ENCODE measurements around the gene FUBP1. TPM values are rescaled to one million over a fixed set of nuclear protein-coding genes. Genes with fewer than 3 reads are reported as not detected.
A peak's percentile ranks its signal among the peaks of the same experiment; 100 is the strongest.

FUBP1 gene
- polyA plus RNA-seq, 1 of the 3 experiments (the other 2 are of a cell fraction), result 64.1 TPM

- TF ChIP-seq CTCF (IDR thresholded peaks at IDR 0.05), result no peak
- TF ChIP-seq MAX (IDR thresholded peaks at IDR 0.05; ENCODE audit: low read depth), result no peak
- TF ChIP-seq EZH2phosphoT487 (IDR thresholded peaks at IDR 0.05; ENCODE audit: borderline replicate concordance, low read depth), result no peak
- TF ChIP-seq SMC3 (IDR thresholded peaks at IDR 0.05; ENCODE audit: low read depth, low read length), result no peak
These were observed 931 bp downstream of the FUBP1 start (continued) for GRCh38 chr1:77977989-77978292.

- H3K9me2 ChIP-seq, result no peaks in the 10 kb centered on the region
- peaks cover 9 to 18% of the 10 kb centered on the region in 2 experiments for H3K4me1 ChIP-seq (ENCODE audit: control insufficient read depth in 1 of 2, insufficient read depth in 2 of 2, low read depth in 1 of 2, low read length in 1 of 2)
- peak overlapping the region; percentile 88 to 91 for H3K4me3 ChIP-seq (ENCODE audit: low read depth in 2 of 2, low read length in 1 of 2)
- ChIA-PET CTCF (interaction anchor here (0.7 to 1.3 kb wide), 3 partner anchors 10 to 122 kb away, joined by 3 to 4 read pairs (median 3); no protein-coding TSS in a partner anchor), POLR2A (interaction anchor here (0.6 kb wide), 2 partner anchors 308 to 638 kb away, joined by 3 to 5 read pairs; no protein-coding TSS in a partner anchor)
- H3K4me2 ChIP-seq, result peak overlapping the region; percentile 87
- H3K9me3 ChIP-seq, result no peaks in the 10 kb centered on the region
- peaks cover 7 to 50% of the 10 kb centered on the region in 2 experiments for H3K36me3 ChIP-seq (replicated peaks in 1 of 2; ENCODE audit: control insufficient read depth in 1 of 2, insufficient read depth in 2 of 2, low read length in 1 of 2)
- peaks cover 27% of the 10 kb centered on the region for H3F3A ChIP-seq (replicated peaks; ENCODE audit: insufficient read depth)
- TF ChIP-seq USF1 (IDR thresholded peaks at IDR 0.05; ENCODE audit: borderline replicate concordance, low read depth) (no peak), FOXM1 (IDR thresholded peaks at IDR 0.05; ENCODE audit: low read depth) (no peak), EZH2phosphoT487 (IDR thresholded peaks at IDR 0.05; ENCODE audit: borderline replicate concordance, low read depth) (no peak), TAF1 (IDR thresholded peaks at IDR 0.05; ENCODE audit: borderline replicate concordance, low read depth, low read length) (no peak), IRF3 (IDR thresholded peaks at IDR 0.05; ENCODE audit: low read depth, low read length) (no peak), YY1 (IDR thresholded peaks at IDR 0.05; ENCODE audit: low read depth) (no peak), SMC3 (IDR thresholded peaks at IDR 0.05; ENCODE audit: low read depth, low read length) (no peak), USF2 (IDR thresholded peaks at IDR 0.05; ENCODE audit: borderline replicate concordance, low read depth, low read length) (no peak), REST (IDR thresholded peaks at IDR 0.05; ENCODE audit: low read depth, low read length) (no peak), PBX3 (IDR thresholded peaks at IDR 0.05) (no peak), TEAD4 (IDR thresholded peaks at IDR 0.05; ENCODE audit: borderline replicate concordance, insufficient read depth) (no peak), GATA2 (CRISPR knock-in tag; IDR thresholded peaks at IDR 0.05) (no peak), RXRA (IDR thresholded peaks at IDR 0.05; ENCODE audit: borderline replicate concordance, low read depth) (no peak), MAX (IDR thresholded peaks at IDR 0.05; ENCODE audit: low read depth) (no peak)
- peaks cover 65% of the 10 kb centered on the region for H4K20me1 ChIP-seq (ENCODE audit: insufficient read depth)
- no peaks in the 10 kb centered on the region for H3K27me3 ChIP-seq (ENCODE audit: insufficient read depth)
- peaks cover 95% of the 10 kb centered on the region for H3K79me2 ChIP-seq (ENCODE audit: insufficient read depth)
- 54% methylated on average over 13 of the region's 13 CpGs for WGBS (ENCODE audit: low lambda C conversion rate)
- no peak overlapping the region for H2AFZ ChIP-seq (ENCODE audit: low read depth)
- H3K27ac ChIP-seq (ENCODE audit: low read depth in 2 of 2, low read length in 1 of 2), result peak overlapping the region in 1 of 2 experiments; percentile 99; a peak in 2 of 4 replicates
- H3K9ac ChIP-seq, result peak overlapping the region; percentile 100; the same call in 1 of the 2 replicates
- DNase-seq, result no peak
These were observed 2.3 kb downstream of the FUBP1 start for GRCh38 chr1:77976433-77977076.
